Liver (tissue), 9 donors: Measurements from ENCODE around the gene ETV6. TPM values are rescaled to one million over a fixed set of nuclear protein-coding genes. Genes with fewer than 3 reads are reported as not detected.
A peak's percentile ranks its signal among the peaks of the same experiment; 100 is the strongest.

Source experiments
- DNase-seq: peaks from one replicate; pipeline ENCODE4 v3.0.0-alpha.2; 2017; ENCODE audit warnings: low spot score
- H3K27ac ChIP-seq, 2 donors: one replicate each; pipeline ENCODE4 v1.7.0; 2013; ENCODE audit warnings: inconsistent platforms in 2 of 2, low read length in 2 of 2, control low read depth in 1 of 2, low read depth in 1 of 2, mild to moderate bottlenecking in 1 of 2
- H3K27me3 ChIP-seq, 4 donors: one replicate each; pipeline versions ENCODE4 v1.6.1 to v1.7.0; 2013; ENCODE audit warnings: low read length in 3 of 4, inconsistent platforms in 1 of 4, mild to moderate bottlenecking in 1 of 4, moderate library complexity in 1 of 4; ENCODE audit not compliant: control insufficient read depth in 4 of 4, insufficient read depth in 4 of 4
- H3K36me3 ChIP-seq, 4 donors: one replicate each; pipeline versions ENCODE4 v1.6.1 to v1.7.0; 2013; ENCODE audit warnings: low read length in 3 of 4, mild to moderate bottlenecking in 3 of 4, low read depth in 1 of 4, moderate library complexity in 1 of 4; ENCODE audit not compliant: control insufficient read depth in 4 of 4, insufficient read depth in 3 of 4
- H3K4me1 ChIP-seq, 4 donors: one replicate each; pipeline versions ENCODE4 v1.6.1 to v1.7.0; 2013; ENCODE audit warnings: low read length in 3 of 4, mild to moderate bottlenecking in 3 of 4, moderate library complexity in 1 of 4; ENCODE audit not compliant: control insufficient read depth in 4 of 4, insufficient read depth in 4 of 4
- H3K4me3 ChIP-seq, 3 donors: one replicate each; pipeline versions ENCODE4 v1.6.1 to v1.7.0; 2013; ENCODE audit warnings: low read length in 3 of 3, control low read depth in 1 of 3, low read depth in 1 of 3, mild to moderate bottlenecking in 1 of 3
- H3K9ac ChIP-seq, 2 donors: one replicate each; pipeline ENCODE4 v1.7.0; 2013; ENCODE audit warnings: low read length in 2 of 2, mild to moderate bottlenecking in 2 of 2, moderate library complexity in 2 of 2, control low read depth in 1 of 2, low read depth in 1 of 2
- H3K9me3 ChIP-seq, 4 donors: one replicate each; pipeline versions ENCODE4 v1.6.1 to v1.7.0; 2013; ENCODE audit warnings: low read length in 3 of 4; ENCODE audit not compliant: control insufficient read depth in 4 of 4
- ATF3 ChIP-seq: IDR thresholded peaks from 2 replicates; pipeline ENCODE4 v1.6.1; 2016; ENCODE audit warnings: antibody characterized with exemption
- CTCF ChIP-seq: fragments of 150-350 bp; IDR thresholded peaks from 2 replicates; pipeline ENCODE4 v1.5.1; 2017; ENCODE audit warnings: improper control_type of control experiment, low read depth, low read length; ENCODE audit not compliant: missing input control
- EGR1 ChIP-seq, 2 donors: IDR thresholded peaks; 2 replicates each; pipeline ENCODE4 v1.6.1; 2016 to 2018; ENCODE audit warnings: antibody characterized with exemption in 2 of 2, low read depth in 2 of 2
- FOXA1 ChIP-seq: IDR thresholded peaks from 2 replicates; pipeline ENCODE4 v1.6.1; 2016; ENCODE audit warnings: antibody characterized with exemption
- FOXA2 ChIP-seq: IDR thresholded peaks from 2 replicates; pipeline ENCODE4 v1.6.1; 2016; ENCODE audit warnings: antibody characterized with exemption
- GABPA ChIP-seq, 2 donors: IDR thresholded peaks in 1 of 2; conservative IDR thresholded peaks in 1 of 2; 2 replicates each; pipeline ENCODE4 v1.6.1; 2016; ENCODE audit warnings: antibody characterized with exemption in 2 of 2, mild to moderate bottlenecking in 1 of 2, moderate library complexity in 1 of 2
- HNF4A ChIP-seq, 2 donors: conservative IDR thresholded peaks; 2 replicates each; pipeline ENCODE4 v1.6.1; 2016; ENCODE audit warnings: antibody characterized with exemption in 2 of 2, mild to moderate bottlenecking in 2 of 2
- HNF4G ChIP-seq: IDR thresholded peaks from 2 replicates; pipeline ENCODE4 v1.6.1; 2016; ENCODE audit warnings: antibody characterized with exemption
- JUND ChIP-seq, 2 donors: IDR thresholded peaks; 2 replicates each; pipeline ENCODE4 v1.6.1; 2016; ENCODE audit warnings: antibody characterized with exemption in 2 of 2
- MAX ChIP-seq: IDR thresholded peaks from 2 replicates; pipeline ENCODE4 v1.6.1; 2016; ENCODE audit warnings: antibody characterized with exemption
- NR2F2 ChIP-seq: IDR thresholded peaks from 2 replicates; pipeline ENCODE4 v1.6.1; 2016; ENCODE audit warnings: antibody characterized with exemption
- RAD21 ChIP-seq, 2 donors: IDR thresholded peaks; 2 replicates each; pipeline ENCODE4 v1.6.1; 2016; ENCODE audit warnings: antibody characterized with exemption in 2 of 2, mild to moderate bottlenecking in 2 of 2
- REST ChIP-seq: IDR thresholded peaks from 2 replicates; pipeline ENCODE4 v1.6.1; 2016; ENCODE audit warnings: antibody characterized with exemption, mild to moderate bottlenecking
- RXRA ChIP-seq, 2 donors: IDR thresholded peaks; 2 replicates each; pipeline ENCODE4 v1.6.1; 2017 to 2018; ENCODE audit warnings: antibody characterized with exemption in 2 of 2, mild to moderate bottlenecking in 1 of 2
- SP1 ChIP-seq: IDR thresholded peaks from 2 replicates; pipeline ENCODE4 v1.6.1; 2018; ENCODE audit warnings: antibody characterized with exemption, mild to moderate bottlenecking
- TAF1 ChIP-seq: conservative IDR thresholded peaks from 2 replicates; pipeline ENCODE4 v1.6.1; 2016; ENCODE audit warnings: antibody characterized with exemption, mild to moderate bottlenecking
- YY1 ChIP-seq: IDR thresholded peaks from 2 replicates; pipeline ENCODE4 v1.6.1; 2016; ENCODE audit warnings: antibody characterized with exemption, mild to moderate bottlenecking
- WGBS: extraction: QIAGEN DNeasy Blood & Tissue Kit; methylation state at CpG from one replicate; pipeline ENCODE4 v1.1.7; 2013; 5-methylcytosine and 5-hydroxymethylcytosine counted together
- polyA plus RNA-seq, 2 donors: library from polyadenylated mRNA; stranded (reverse) in 1 of 2; unstranded in 1 of 2; fragments of 200-250 nt in 1 of 2; fragments of >200 nt in 1 of 2; fragmentation: Nextera tagmentation in 1 of 2; extraction: Ambion mirVana in 1 of 2; gene quantifications; one replicate each; pipeline versions ENCODE4 v1.2.1 to v1.2.3, GENCODE V29; 2013 to 2015
- total RNA-seq, 2 donors: library from RNA; depleted of rRNA; stranded (reverse); fragments of >200 nt; gene quantifications; one replicate each; pipeline ENCODE4 v1.2.3, GENCODE V29; 2014
- donor health status: healthy.
- donor health status: healthy.
- donor health status: healthy.
- donor health status: healthy.
- donor health status: healthy.

The ETV6 gene
- total and polyA plus RNA-seq, 4 donors = 2.0 to 6.2 (median 3.5) TPM

GRCh38 chr12:11685316-11685715 is 35.8 kb downstream of the ETV6 start:
- Histone ChIP-seq H3K27ac (no peak overlapping the region), H3K4me1 (peaks cover 0 to 2% (median 0%) of the 10 kb centered on the region in 4 donors)
- TF ChIP-seq SP1 (no peak), MAX (peak; percentile 46), EGR1 (IDR thresholded peaks at IDR 0.05; ENCODE audit: low read depth in 2 of 2) (no peak), REST (no peak), HNF4G (no peak), NR2F2 (no peak), ATF3 (no peak), HNF4A (conservative IDR thresholded peaks at IDR 0.05) (no peak), RXRA (IDR thresholded peaks at IDR 0.05) (peak in 1 of 2 donors; percentile 7), FOXA1 (no peak), JUND (IDR thresholded peaks at IDR 0.05) (no peak), YY1 (no peak), FOXA2 (no peak), RAD21 (IDR thresholded peaks at IDR 0.05) (no peak), CTCF (no peak)

GRCh38 chr12:11685716-11686115 is 36.2 kb downstream of the ETV6 start:
- no peaks in the 10 kb centered on the region for H3K36me3 ChIP-seq
- 86% methylated on average over 2 of the region's 2 CpGs for WGBS
- H3K27ac ChIP-seq = no peak overlapping the region
- H3K4me1 ChIP-seq = peaks cover 0 to 2% (median 0%) of the 10 kb centered on the region in 4 donors
- H3K27me3 ChIP-seq = no peaks in the 10 kb centered on the region
- H3K9me3 ChIP-seq = no peaks in the 10 kb centered on the region
- no peak overlapping the region for H3K9ac ChIP-seq
- no peak overlapping the region for H3K4me3 ChIP-seq
- DNase-seq = no peak
- TF ChIP-seq RXRA (IDR thresholded peaks at IDR 0.05) (no peak), MAX (no peak), REST (no peak), NR2F2 (no peak), JUND (IDR thresholded peaks at IDR 0.05) (no peak), SP1 (no peak), GABPA (IDR thresholded peaks at IDR 0.05 in 1 of 2, conservative IDR thresholded peaks at IDR 0.05 in 1 of 2) (no peak), EGR1 (IDR thresholded peaks at IDR 0.05; ENCODE audit: low read depth in 2 of 2) (no peak), FOXA1 (no peak), HNF4G (no peak), ATF3 (no peak), CTCF (no peak), TAF1 (no peak), YY1 (no peak)

More at GRCh38 chr12:11685316-11685715, 35.8 kb downstream of the ETV6 start:
- 79% methylated on average over 3 of the region's 3 CpGs for WGBS
- no peaks in the 10 kb centered on the region for H3K27me3 ChIP-seq
- DNase-seq = no peak
- no peaks in the 10 kb centered on the region for H3K36me3 ChIP-seq
- no peak overlapping the region for H3K4me3 ChIP-seq
- no peak overlapping the region for H3K9ac ChIP-seq
- H3K9me3 ChIP-seq = no peaks in the 10 kb centered on the region
